HG03097 (cell line): ENCODE measurements around the gene MUS81.

Source experiments
- ATAC-seq: cut with Tn5 transposase; IDR thresholded peaks from one replicate; pipeline ENCODE4 v1.9.1; 2021; ENCODE audit not compliant: unreplicated experiment, low FRiP score

Gene MUS81

DNA sequence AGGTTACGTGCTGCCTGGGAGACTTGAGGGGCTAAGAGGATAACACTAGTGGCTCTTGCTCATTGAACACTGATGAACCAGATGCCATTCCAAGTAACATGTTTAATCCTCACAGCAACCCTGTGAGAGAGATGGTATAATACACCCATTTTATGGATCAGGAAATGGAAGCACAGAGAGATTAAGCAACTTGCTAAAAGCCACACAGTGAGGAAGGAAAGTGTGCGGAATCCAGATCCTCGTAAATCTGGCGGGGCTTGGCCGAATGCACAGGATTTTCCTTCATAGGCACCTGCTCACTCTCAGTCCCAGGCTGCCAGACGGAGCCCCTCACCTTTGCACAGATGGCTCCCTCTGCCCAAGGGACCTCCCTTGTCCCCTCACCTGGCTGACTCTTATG lies 47.6 kb downstream of the MUS81 start:
- no peak for ATAC-seq

DNA sequence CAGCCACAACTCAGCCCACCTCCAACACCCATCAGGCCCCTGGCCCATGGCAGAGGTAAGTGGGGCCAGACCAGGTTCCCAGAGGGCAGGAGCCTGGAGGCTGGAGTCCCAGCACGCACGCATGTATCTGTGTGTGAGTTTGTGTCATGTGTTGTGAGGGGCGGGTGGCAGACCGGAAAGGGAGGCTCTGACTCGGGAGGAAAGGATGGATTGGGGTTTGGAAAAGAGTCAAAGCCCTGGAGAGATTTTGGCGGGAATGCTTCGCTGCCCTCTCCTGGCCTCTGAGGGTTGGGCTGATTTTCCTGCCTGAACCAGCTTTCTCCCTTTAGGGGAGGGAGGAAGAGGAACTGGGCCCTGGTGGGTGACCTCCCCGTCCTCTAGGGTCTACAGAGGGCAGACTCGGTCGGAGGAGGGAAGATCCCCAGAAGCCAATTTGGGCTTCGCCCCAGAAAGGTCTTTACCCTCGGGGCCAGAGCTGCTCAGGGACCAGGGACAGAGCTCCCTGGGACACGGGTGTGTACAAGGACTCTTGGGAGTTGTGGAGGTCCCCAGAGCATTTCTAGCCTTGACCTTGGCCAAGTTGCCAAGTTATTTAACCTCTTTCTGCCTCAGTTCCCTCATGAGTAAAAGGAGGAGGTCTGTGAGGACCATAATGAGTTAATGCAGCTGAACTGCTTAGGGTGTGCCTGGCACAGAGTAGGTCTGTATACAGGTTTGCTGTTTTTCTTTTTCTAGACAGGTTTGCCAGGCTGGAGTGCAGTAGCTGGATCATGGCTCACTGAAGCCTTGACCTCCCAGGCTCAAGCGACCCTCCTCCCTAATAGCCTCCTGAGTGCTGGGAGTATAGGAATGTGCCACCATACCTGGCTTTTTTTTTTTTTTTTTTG lies 51.7 kb downstream of the MUS81 start:
- no peak for ATAC-seq

DNA sequence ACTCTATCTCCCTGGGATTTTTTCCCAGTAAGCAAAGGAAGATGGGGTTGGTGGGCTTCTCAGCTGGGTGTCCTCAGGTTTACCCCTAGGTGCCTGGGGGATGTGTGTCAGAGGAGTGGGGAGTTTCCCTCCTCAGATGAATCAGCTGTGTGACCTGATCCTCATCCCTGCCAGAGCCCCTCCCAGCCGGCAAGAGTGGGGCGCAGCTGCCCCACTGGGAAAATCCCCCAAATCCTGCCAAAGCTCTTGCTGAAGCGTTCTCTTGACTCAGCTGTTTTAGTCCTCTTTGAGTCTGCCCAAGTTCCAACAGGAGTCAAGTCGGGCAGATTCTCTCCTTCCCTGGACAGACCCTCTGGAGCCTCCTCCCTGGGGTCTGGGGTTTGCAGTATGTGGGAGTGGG lies 52.6 kb downstream of the MUS81 start:
- ATAC-seq: no peak

- ATAC-seq: no peak
Measured at GRCh38 chr11:65915101-65915820, 55.0 kb downstream of the MUS81 start.

GRCh38 chr11:65915821-65916251 lies 55.6 kb downstream of the MUS81 start:
- no peak for ATAC-seq
